ENCODE measurements around the gene ANKUB1. TPM values are rescaled to one million over a fixed set of nuclear protein-coding genes. Genes with fewer than 3 reads are reported as not detected.

The ANKUB1 gene
- total RNA-seq, 1 donor from 2014 or later: not detected

DNA sequence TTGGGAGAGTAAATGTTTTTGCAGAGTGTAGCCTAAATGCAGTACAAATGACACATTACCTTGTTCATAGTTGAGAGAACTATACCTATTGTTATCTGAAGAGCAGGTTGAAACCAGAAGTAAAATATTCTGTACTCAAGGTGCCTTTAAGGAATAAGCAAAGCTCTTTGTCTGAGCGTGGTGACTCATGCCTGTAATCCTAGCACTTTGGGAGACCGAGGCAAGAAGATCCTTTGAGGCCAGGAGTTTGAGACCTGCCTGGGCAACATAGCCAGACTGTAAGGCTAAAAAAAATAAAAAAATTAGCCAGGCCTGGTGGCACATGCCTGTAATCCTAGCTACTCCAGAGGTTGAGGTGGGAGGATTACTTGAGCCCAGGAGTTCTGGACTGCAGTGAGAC is 18.5 kb upstream of the ANKUB1 start:
- intact Hi-C loops (cut with micrococcal nuclease): loop anchor here (5.0 kb wide), 1 partner anchor 154 kb away; the partner anchor contains the start of gene WWTR1

GRCh38 chr3:149809699-149810098 is 17.3 kb upstream of the ANKUB1 start:
- intact Hi-C loops (cut with micrococcal nuclease): loop anchor here (5.0 kb wide), 2 partner anchors 42 to 152 kb away; partner anchors contain the start of gene WWTR1

DNA sequence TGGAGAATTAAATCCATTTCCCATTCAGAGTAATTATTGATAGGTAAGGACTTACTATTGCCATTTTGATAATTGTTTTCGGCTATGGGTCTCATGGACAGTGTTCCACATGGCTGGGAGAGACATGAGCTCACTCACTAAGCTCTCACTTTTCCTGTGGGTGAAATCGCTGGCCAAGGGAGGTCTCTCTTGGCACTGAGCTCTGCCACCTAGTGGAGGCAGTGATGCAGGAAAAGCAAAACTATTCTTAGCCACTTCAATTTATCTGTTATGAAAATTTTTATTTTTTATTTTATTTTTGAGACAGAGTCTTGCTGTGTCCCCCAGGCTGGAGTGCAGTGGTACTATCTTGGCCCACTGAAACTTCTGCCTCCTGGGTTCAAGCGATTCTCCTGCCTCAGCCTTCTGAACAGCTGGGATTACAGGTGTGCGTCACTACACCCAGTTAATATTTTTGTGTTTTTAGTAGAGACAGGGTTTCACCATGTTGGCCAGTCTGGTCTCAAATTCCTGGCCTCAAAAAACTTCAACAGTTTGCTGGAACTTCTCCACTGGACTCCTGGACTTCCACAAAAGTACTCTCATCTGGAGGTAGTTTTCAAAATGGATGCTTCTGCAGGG is 16.0 kb upstream of the ANKUB1 start:
- intact Hi-C loops (cut with micrococcal nuclease): loop anchor here (1.0 to 5.0 kb wide), 2 partner anchors 41 to 314 kb away; no protein-coding TSS in a partner anchor

DNA sequence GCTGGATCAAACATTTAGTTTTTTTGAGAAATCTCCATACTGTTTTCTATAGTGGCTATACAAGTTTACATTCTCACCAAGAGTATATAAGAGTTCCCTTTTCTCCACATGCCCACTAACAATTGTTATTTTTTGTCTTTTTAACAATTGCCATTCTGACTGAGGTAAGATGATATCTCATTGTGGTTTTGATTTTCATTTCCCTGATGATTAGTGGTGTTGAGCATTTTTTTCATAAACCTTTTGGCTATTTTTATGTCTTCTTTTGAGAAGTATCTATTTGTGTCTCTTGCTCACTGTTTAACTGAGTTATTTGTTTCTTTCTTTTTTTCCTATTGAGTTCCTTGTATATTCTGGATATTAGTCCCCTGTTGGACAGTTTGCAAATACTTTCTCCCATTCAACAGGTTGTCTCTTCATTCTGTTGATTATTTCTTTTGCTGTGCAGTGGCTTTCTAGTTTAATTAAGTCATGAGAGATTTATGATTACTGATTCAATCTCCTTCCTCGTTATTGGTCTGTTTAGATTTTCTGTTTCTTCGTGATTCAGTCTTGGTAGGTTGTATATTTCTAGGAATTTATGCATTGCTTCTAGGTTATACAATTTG is 13.9 kb upstream of the ANKUB1 start:
- intact Hi-C loops (cut with micrococcal nuclease): loop anchor here (5.0 kb wide), 1 partner anchor 39 kb away; no protein-coding TSS in a partner anchor

DNA sequence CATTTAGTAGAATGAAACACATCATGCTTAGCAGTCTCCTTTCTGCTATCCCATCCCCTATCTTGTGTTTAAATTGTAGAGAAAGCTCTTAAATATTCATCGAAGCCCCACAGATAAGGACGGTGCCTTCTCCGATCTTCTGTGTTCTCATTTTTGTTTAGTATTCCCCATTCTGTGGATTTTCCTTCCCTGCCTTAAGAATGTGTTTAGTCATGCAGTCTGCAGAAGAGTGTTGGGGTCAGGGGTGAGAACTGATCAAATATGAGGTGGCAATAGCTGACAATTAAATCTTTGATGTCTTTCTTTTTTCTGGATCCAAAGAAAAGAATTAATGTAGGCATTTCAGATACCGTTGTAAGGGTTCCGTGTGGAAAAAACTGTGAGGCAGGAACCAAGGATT is 9.3 kb upstream of the ANKUB1 start:
- intact Hi-C loops (cut with micrococcal nuclease): no loop called here

DNA sequence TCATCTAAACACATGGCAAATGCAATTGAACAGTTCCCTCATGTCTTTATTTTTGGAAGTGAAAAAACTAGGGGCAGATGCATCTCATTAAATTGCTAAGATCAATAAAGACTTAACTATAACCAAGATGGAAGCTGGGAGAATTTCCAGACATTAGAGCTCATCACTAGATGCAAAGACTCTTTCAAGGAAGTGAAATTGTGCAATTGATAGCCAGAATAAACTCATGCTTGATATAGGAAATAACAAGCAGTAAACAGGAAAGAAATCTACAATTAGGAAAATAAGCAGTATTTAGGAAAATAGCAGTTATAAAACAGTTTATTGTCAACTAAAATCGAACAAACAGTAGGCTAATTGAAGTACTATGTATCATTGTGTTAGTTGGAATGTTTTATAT is 8.8 kb upstream of the ANKUB1 start:
- intact Hi-C loops (cut with micrococcal nuclease): no loop called here

DNA sequence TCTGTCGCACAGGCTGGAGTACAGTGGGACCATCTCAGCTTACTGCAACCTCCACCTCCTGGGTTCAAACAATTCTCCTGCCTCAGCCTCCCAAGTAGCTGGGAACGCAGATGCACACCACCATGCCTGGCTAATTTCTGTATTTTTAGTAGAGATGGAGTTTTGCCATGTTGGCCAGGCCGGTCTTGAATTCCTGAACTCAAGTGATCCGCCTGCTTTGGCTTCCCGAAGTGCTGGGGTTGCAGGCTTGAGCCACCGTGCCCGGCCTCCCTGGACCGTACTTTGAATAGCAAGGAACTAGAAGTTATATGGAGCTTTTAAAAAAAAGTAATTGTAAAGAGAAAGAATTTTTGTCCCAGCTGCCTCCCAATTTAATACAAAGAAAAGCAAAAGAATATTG is 8.3 kb upstream of the ANKUB1 start:
- intact Hi-C loops (cut with micrococcal nuclease): no loop called here

DNA sequence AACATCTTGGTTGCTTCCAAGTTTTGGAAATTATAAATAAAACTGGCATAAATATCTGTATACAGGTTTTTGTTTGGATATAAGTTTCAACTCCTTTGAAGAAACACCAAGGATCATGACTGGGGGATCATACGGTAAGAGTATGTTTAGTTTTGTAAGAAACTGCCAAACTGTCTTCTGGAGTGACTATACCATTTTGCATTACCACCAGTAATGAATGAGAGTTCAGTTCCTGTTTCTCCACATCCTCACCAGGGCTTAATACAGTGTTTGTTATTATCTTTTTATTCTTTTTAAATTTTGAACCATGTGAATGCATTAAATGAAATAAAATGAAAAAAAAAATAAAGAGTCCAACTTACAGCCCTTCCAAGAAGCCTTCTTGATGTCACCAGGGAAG is 3.7 kb upstream of the ANKUB1 start:
- intact Hi-C loops (cut with micrococcal nuclease): no loop called here

DNA sequence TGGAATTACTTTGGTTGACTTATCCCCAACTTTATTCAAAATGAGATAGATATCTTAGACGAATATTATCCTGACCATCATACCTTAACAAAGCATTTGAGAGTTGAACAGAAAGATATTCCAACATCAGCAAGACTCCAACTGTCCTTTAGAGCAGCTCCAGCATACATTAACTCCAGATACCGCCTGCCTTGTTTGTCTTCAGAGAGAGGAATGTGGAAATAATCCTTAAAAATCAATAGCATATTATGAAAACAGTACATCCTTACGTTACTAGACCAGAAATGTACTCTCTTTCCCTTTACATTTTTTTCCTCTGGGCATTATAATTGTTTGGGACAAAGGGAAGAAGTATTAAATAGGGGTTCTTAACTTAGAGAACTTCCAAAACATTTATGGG is 1.7 kb downstream of the ANKUB1 start:
- intact Hi-C loops (cut with micrococcal nuclease): no loop called here

DNA sequence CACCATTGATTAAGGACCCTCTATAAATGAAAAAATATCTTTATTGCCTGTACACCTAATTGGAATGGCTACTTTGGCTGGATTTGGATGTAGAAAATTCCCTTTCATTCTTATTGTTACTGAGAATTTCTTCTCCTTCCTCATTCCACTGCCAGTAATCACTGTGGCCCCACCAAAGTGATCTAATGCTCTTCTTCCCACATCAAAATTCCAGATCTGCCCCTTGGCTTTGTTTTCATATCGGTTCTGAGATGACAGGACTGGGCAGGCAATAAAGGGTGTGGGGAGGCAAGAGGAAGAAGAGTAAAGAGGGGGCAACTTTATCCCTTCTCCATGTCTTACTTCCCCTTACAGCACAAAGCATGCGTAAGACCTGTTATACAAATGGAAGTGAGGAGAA is 2.1 kb downstream of the ANKUB1 start:
- intact Hi-C loops (cut with micrococcal nuclease): no loop called here

GRCh38 chr3:149784064-149784704 is 8.2 kb downstream of the ANKUB1 start:
- intact Hi-C loops (cut with micrococcal nuclease): no loop called here

- intact Hi-C loops (cut with micrococcal nuclease): no loop called here
These were observed 8.8 kb downstream of the ANKUB1 start for GRCh38 chr3:149783576-149783975.

GRCh38 chr3:149781741-149782140 is 10.6 kb downstream of the ANKUB1 start:
- intact Hi-C loops (cut with micrococcal nuclease): no loop called here

GRCh38 chr3:149781211-149781610 is 11.1 kb downstream of the ANKUB1 start:
- intact Hi-C loops (cut with micrococcal nuclease): no loop called here

DNA sequence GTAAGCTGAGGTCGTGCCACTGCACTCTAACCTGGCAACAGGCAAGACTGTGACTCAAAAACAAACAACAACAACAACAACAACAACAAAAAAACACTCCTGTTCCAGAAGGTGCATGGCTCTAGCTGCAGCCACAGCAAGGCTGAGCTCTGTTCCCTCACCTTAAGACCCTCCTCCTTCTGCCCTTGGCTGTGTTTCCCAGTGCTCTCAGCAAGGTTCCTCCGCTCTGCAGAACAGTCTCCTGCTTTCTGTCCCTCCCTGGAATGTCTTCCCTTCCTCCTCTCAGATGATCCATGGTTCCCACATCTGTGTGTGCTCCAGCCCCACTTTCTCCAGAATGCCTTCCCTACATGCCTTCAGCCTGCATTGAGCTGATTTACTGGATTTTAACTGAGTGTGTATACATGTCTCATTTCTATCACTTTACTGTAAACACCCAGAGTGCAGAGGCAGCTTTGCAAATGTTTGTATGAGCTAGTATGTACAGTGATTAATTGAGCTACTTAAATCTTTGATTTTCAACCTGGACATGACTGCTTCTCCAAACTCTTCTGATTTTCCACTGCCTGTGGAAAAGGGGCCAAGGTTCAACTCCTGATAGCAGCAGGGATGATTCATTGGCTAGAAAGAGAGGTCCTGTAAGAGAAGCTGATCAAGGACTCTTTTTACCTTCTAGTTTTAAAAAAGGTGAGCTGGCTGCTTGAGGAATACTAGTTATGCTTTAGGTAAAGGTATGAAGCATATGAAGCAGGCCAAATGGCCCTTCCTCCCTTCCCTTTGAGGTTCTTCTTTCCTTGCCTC is 14.7 kb downstream of the ANKUB1 start:
- intact Hi-C loops (cut with micrococcal nuclease): no loop called here

- intact Hi-C loops (cut with micrococcal nuclease): no loop called here
These were observed 16.2 kb downstream of the ANKUB1 start for GRCh38 chr3:149776170-149776569.

DNA sequence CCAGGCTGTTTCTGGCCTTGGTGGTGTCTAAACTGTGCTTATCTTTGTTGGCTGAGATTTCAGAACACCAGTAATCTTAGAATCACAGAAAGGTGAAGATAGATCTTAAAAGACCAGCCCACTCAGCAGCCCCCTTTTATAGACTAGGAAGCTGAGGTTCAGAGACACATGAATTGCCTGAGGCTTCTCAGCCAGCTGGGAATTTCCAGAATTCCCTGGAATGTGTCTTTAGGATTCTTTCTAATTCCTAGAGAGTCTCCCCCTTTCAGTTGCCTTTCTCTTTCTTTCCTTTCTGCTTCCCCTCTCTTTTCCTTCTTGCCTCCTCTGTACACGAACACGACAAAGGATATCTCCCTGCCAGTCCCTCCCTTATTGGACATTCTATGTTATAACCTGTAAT is 19.5 kb downstream of the ANKUB1 start:
- intact Hi-C loops (cut with micrococcal nuclease): loop anchor here (5.0 kb wide), 1 partner anchor 261 kb away; no protein-coding TSS in a partner anchor

GRCh38 chr3:149771652-149772271 is 20.6 kb downstream of the ANKUB1 start:
- intact Hi-C loops (cut with micrococcal nuclease): loop anchor here (1.0 to 5.0 kb wide), 3 partner anchors 202 to 277 kb away; no protein-coding TSS in a partner anchor

DNA sequence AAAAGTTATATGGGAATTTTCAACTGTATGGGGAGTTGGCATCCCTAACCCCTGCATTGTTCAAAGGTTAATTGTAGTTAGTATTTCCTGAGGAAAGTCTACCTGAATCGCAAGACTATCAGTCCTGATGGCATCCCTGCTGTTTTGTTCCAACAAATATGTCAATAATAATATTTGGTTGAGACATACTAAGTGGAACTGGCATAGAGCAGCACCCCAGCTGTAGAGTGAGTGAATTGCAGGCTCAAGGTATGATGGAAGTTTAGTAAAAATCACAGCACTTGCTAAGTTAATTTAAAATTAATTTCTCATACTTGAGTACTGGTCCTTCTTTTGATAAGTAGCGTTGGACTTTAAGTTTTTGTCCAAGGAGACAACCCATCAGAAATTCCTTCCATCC is 22.1 kb downstream of the ANKUB1 start:
- intact Hi-C loops (cut with micrococcal nuclease): loop anchor here (5.0 kb wide), 1 partner anchor 258 kb away; no protein-coding TSS in a partner anchor

DNA sequence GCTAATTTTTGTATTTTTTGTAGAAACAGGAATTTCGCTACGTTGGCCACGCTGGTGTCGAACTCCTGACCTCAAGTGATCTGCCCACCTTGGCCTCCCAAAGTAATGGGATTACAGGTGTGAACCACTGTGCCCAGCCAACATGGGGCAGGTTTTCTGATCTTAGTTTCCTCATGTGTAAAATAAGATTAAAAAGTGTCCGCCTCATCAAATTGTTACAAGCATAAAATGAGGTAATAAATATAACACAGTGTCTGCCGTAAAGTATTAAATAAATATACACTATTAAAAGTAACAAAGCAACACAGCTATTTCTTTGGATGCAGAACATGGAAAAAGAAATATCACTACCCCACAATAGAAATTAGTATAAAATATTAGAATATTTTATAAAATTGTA is 23.6 kb downstream of the ANKUB1 start:
- intact Hi-C loops (cut with micrococcal nuclease): loop anchor here (5.0 kb wide), 1 partner anchor 39 kb away; no protein-coding TSS in a partner anchor

GRCh38 chr3:149767720-149768119 is 24.6 kb downstream of the ANKUB1 start:
- intact Hi-C loops (cut with micrococcal nuclease): loop anchor here (5.0 kb wide), 1 partner anchor 40 kb away; no protein-coding TSS in a partner anchor

Measured in T-helper 2 cell treated with Interferon-gamma antibody and Interleukin-4, amounts not matched to agents 100 ng/mL and 5 ng/mL, for 36 hours (primary cell).